Neural crest cell (in vitro differentiated cells): ENCODE results near the gene FGF2. TPM values are rescaled to one million over a fixed set of nuclear protein-coding genes. Genes with fewer than 3 reads are reported as not detected.

Experiments used
- DNase-seq: peaks from one replicate; pipeline ENCODE4 v3.0.0; 2021; ENCODE audit warnings: low read depth, mixed read lengths, low spot score
- H3K27ac Mint-ChIP-seq: one replicate; pipeline ENCODE4 v1.8.0; 2021; ENCODE audit warnings: mild to moderate bottlenecking, mixed read lengths; ENCODE audit not compliant: unreplicated experiment
- H3K27me3 Mint-ChIP-seq: 2 replicates; pipeline ENCODE4 v1.8.0; 2021; ENCODE audit warnings: low read depth, mild to moderate bottlenecking, mixed read lengths
- H3K36me3 Mint-ChIP-seq: 2 replicates; pipeline ENCODE4 v1.8.0; 2021; ENCODE audit warnings: low read depth, mild to moderate bottlenecking, mixed read lengths
- H3K4me1 Mint-ChIP-seq: 2 replicates; pipeline ENCODE4 v1.8.0; 2021; ENCODE audit warnings: mixed read lengths
- H3K4me3 Mint-ChIP-seq: one replicate; pipeline ENCODE4 v1.8.0; 2021; ENCODE audit warnings: mild to moderate bottlenecking, mixed read lengths
- H3K9me3 Mint-ChIP-seq: 2 replicates; pipeline ENCODE4 v1.8.0; 2021; ENCODE audit warnings: mixed read lengths
- total RNA-seq: library from RNA; stranded (reverse); gene quantifications from 2 replicates; pipeline ENCODE4 v1.2.1, GENCODE V29; 2021
- TF ChIP-seq, protein P1 (sequence below): fragments of 200-600 bp; sonication (generic); conservative IDR thresholded peaks from 2 replicates; pipeline ENCODE4 v1.5.0; 2021; ENCODE audit warnings: antibody characterized with exemption, mild to moderate bottlenecking

Gene FGF2
- total RNA-seq, 1 donor from 2014 or later, result 14.6 TPM

DNA sequence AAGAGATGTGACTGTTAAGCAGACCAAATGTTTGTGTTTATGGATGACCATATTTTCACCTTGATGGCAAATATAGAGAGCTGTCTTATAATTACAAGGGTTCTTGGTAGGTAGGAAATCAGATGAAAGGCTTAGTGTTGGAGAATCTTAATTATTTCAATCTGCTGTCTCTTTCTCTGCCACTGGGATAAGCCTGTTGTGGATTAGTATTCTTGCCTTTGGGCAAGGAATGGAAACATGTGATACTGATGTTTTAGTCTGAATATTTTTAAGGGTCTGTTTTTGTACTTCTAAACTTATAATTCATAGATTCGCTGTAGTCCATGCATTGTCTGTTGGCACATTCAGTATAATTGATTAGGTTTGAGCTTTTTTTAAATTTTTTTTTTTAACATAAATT lies 119.5 kb downstream of the FGF2 start:
- H3K9me3 Mint-ChIP-seq, result no peaks in the 10 kb centered on the region
- H3K36me3 Mint-ChIP-seq, result peaks cover 31% of the 10 kb centered on the region
- no peak for DNase-seq
- no peaks in the 10 kb centered on the region for H3K4me1 Mint-ChIP-seq
- H3K4me3 Mint-ChIP-seq, result no peak overlapping the region
- no peaks in the 10 kb centered on the region for H3K27me3 Mint-ChIP-seq
- no peak overlapping the region for H3K27ac Mint-ChIP-seq
- TF ChIP-seq, protein P1, sequence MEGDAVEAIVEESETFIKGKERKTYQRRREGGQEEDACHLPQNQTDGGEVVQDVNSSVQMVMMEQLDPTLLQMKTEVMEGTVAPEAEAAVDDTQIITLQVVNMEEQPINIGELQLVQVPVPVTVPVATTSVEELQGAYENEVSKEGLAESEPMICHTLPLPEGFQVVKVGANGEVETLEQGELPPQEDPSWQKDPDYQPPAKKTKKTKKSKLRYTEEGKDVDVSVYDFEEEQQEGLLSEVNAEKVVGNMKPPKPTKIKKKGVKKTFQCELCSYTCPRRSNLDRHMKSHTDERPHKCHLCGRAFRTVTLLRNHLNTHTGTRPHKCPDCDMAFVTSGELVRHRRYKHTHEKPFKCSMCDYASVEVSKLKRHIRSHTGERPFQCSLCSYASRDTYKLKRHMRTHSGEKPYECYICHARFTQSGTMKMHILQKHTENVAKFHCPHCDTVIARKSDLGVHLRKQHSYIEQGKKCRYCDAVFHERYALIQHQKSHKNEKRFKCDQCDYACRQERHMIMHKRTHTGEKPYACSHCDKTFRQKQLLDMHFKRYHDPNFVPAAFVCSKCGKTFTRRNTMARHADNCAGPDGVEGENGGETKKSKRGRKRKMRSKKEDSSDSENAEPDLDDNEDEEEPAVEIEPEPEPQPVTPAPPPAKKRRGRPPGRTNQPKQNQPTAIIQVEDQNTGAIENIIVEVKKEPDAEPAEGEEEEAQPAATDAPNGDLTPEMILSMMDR, result no peak

Other genes starting within 250 kb of the FGF2 start
- gene IL21, start 205.8 kb upstream of the FGF2 start, total RNA-seq, result not detected in 2 replicates
- 3.8 and 4.1 TPM in 2 replicates for gene BBS12, start 94.1 kb upstream of the FGF2 start, total RNA-seq
- gene NUDT6, start 95.8 kb downstream of the FGF2 start, total RNA-seq, result 10.2 and 11.0 TPM in 2 replicates